Lower leg skin (tissue), 3 donors: ENCODE data around the gene SIM1.

Source experiments
- POLR2A ChIP-seq, 2 donors: fragments of 450-650 bp; IDR thresholded peaks; one replicate each; pipeline ENCODE4 v1.6.1; 2016 to 2017; ENCODE audit warnings: antibody characterized with exemption in 2 of 2, mild to moderate bottlenecking in 1 of 2, moderate library complexity in 1 of 2
- TF ChIP-seq, protein P1 (sequence below), 3 donors: fragments of 450-650 bp; IDR thresholded peaks; one replicate each; pipeline ENCODE4 v1.5.1; 2016; ENCODE audit warnings: antibody characterized with exemption in 3 of 3, mild to moderate bottlenecking in 3 of 3, moderate library complexity in 2 of 3

DNA sequence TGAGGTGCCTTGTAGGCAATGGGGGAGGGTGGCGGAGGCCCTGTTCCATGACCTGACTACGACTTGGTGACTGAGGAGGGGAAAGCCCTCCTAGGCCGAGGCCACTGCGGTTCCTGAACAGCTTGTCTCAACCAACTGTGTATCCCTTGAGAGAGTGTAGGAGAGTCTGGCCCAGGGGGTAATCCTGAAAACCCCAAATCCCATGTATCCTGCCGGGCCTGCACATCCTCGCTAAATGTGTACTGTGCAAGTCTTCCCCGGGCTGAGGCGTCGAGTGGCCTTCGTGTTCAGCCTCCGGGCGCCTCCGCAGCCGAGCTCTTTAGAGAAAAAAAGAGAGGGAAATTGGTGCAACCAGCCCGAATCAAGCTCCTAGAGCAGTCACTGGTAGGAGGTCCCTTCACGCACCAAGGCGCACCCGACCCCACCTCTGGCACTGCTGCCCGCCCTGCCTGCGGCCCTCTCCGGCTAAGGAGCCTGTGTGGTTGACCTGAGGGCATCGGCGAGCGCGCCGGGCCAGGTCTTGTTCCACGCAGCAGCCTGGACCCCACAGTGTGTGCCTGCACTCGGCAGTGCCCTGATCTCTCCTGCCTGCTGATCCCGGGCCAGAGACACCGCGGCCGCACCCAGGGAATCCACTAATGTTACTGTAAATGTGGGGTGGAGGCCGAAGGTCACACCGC is 7.3 kb downstream of the SIM1 start:
- TF ChIP-seq, protein P1, sequence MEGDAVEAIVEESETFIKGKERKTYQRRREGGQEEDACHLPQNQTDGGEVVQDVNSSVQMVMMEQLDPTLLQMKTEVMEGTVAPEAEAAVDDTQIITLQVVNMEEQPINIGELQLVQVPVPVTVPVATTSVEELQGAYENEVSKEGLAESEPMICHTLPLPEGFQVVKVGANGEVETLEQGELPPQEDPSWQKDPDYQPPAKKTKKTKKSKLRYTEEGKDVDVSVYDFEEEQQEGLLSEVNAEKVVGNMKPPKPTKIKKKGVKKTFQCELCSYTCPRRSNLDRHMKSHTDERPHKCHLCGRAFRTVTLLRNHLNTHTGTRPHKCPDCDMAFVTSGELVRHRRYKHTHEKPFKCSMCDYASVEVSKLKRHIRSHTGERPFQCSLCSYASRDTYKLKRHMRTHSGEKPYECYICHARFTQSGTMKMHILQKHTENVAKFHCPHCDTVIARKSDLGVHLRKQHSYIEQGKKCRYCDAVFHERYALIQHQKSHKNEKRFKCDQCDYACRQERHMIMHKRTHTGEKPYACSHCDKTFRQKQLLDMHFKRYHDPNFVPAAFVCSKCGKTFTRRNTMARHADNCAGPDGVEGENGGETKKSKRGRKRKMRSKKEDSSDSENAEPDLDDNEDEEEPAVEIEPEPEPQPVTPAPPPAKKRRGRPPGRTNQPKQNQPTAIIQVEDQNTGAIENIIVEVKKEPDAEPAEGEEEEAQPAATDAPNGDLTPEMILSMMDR (IDR thresholded peaks at IDR 0.05): no peak
- no peak for TF ChIP-seq POLR2A (IDR thresholded peaks at IDR 0.05)
